Activated T-helper 9 cell treated with anti-CD3 and anti-CD28 coated beads, Interleukin-2, amount 50 U/mL, for 16 hours (primary cell): ENCODE measurements around the gene AGTR2.
"Not testable (repeated sequence)": the region's sequence is repeated elsewhere in the genome, so short reads cannot be mapped to it uniquely, and the experiment has no call there.

Experiments
- DNase-seq: peaks from one replicate; pipeline ENCODE4 v3.0.0-alpha.2; 2020; ENCODE audit warnings: low read depth

The AGTR2 gene, protein sequence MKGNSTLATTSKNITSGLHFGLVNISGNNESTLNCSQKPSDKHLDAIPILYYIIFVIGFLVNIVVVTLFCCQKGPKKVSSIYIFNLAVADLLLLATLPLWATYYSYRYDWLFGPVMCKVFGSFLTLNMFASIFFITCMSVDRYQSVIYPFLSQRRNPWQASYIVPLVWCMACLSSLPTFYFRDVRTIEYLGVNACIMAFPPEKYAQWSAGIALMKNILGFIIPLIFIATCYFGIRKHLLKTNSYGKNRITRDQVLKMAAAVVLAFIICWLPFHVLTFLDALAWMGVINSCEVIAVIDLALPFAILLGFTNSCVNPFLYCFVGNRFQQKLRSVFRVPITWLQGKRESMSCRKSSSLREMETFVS

GRCh38 chrX:116170511-116170910, at the start of gene AGTR2:
TSS of gene AGTR2 (plus strand) at chrX:116170744. CDS start at chrX:116172281, 1,537 bp downstream.
- DNase-seq = no peak

DNA sequence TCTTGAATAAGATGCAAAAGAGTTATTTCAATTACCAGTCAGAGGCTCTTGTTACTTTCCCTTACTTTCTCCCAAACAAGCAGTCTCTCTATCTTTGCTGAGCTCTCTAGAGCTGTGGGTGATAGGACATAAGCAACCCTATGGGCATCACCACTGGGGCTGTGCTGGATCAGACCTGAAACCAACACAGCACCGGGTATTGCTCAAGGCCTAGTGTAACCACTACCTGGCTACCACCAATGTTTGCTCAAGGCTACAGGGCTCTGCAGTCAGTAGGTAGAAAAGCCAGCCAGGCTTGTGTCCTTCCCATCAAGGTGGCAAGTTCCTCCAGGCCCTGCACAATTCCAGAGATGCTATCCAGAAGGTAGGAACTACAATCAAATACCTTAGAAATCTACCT, 35.3 kb upstream of the AGTR2 start:
- no peak for DNase-seq

DNA sequence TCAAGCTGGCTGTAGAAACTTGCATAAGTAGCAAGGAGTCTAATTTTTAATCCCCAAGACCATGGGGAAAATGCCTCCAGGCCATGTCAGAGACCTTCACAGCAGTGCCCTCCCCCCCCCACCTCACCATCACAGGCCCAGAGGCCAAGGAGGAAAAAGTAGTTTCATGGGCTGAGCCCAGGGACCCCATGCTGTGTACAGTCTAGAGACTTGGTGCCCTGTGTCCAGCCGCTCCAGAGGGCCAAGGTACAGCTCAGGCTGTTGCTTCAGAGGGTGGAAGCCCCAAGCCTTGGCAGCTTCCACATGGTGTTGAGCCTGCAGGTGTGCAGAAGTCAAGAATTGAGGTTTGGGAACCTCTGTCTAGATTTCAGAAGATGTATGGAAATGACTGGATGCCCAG, 29.3 kb upstream of the AGTR2 start:
- not testable (repeated sequence) for DNase-seq

- no peak for DNase-seq
Measured at GRCh38 chrX:116142976-116143375, 27.6 kb upstream of the AGTR2 start.

DNA sequence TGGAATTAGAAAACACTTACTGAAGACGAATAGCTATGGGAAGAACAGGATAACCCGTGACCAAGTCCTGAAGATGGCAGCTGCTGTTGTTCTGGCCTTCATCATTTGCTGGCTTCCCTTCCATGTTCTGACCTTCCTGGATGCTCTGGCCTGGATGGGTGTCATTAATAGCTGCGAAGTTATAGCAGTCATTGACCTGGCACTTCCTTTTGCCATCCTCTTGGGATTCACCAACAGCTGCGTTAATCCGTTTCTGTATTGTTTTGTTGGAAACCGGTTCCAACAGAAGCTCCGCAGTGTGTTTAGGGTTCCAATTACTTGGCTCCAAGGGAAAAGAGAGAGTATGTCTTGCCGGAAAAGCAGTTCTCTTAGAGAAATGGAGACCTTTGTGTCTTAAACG, 2.4 kb downstream of the AGTR2 start:
- DNase-seq = no peak

DNA sequence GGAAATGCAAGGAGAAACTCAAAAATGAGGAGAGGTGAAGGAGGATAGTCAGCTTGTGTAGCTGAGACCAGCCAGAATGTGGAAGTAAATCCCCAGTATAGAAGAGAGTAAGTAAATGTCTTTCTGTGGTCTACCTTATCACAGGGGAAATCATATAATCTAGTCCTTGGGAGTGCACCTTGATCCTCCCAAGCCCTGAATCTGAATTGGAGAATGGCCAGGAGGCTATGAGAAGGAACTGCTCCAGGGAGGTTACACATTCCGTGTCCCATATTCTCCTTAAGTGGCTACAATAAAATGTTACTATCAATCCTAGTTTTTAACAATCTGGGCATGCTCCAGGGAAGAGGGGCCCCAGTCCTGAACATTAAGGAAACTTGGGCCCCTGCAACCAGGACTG, 10.8 kb downstream of the AGTR2 start:
- DNase-seq = no peak

- DNase-seq = no peak
Measured at GRCh38 chrX:116185163-116185562, 14.6 kb downstream of the AGTR2 start.

DNA sequence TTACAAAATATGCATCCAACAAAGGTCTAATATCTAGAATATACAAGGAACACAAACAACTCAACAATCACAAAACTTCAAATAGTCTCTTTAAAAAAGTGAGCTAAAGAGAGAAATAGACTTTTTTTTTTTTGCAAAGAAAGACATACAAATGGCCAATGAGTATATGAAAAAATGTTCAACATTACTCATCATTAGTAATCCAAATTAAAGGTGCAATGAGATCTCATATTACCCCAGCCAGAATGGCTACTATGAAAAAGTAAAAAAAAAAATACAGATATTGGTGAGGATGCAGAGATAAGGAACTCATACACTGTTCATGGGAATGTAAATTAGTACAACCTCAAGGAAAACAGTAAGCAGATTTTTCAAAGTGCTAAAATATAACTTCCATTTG, 24.1 kb downstream of the AGTR2 start:
- no peak for DNase-seq

- no peak for DNase-seq
Measured at GRCh38 chrX:116198235-116198634, 27.7 kb downstream of the AGTR2 start.

DNA sequence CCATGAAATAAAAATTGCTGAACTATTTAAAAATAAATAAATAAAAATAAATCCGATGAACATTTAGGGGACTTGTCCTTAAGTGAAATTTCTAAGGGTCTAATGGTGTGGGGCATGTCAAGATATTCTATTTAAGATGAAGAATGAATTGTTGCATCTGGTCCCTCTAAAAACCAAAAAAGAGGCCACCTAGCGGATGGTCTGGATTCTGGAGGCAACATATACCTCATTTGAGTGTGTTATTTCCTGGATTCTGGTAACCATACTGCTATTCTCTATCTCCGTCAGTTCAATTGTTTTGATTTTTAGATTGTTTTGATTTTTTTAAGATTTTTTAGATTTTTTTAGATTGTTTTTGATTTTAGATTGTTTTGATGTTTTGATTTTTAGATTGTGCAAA, 28.3 kb downstream of the AGTR2 start:
- no peak for DNase-seq

DNA sequence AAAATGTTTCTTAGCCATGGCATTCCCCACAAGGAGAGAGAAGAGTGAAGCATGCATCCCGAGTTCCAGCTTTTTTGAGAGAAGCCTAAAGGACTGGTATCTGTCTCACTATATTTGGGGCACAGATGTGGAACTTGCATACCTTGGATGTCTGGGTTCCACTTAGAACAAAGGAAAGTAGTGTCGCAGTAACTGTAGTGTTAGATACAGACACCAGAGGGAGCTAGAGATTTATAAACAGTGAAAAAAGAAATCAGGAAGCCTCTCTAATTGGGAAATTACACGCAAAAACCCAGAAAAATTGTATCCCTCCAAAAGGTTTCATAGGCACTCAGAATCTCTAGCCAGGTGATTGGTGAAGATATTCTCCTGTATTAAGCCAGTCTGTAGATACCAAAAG, 34.4 kb downstream of the AGTR2 start:
- no peak for DNase-seq

- no peak for DNase-seq
Measured at GRCh38 chrX:116213262-116213661, 42.7 kb downstream of the AGTR2 start.

DNA sequence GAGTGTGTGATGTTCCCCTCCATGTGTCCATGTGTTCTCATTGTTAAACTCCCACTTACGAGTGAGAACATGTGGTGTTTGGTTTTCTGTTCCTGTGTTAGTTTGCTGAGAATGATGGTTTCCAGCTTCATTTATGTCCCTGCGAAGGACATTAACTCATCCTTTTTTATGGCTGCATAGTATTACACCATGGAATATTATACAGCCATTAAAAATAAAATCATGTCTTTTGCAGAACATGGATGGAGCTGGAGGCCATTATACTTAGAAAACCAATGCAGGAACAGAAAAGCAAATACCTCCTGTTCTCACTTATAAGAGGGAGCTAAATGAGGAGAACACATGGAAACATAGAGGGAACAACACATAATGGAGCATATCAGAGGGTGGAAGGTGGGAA, 46.5 kb downstream of the AGTR2 start:
- not testable (repeated sequence) for DNase-seq
